Suppressor macrophage treated with lipopolysaccharide for 1 hour (primary cell): ENCODE data around the gene TUBGCP3.
"Not testable (repeated sequence)": the region's sequence is repeated elsewhere in the genome, so short reads cannot be mapped to it uniquely, and the experiment has no call there.

ENCODE experiments used
- DNase-seq, 3 donors: peaks; one replicate each; pipeline ENCODE4 v3.0.0-alpha.2; 2020 to 2022

Gene TUBGCP3

DNA sequence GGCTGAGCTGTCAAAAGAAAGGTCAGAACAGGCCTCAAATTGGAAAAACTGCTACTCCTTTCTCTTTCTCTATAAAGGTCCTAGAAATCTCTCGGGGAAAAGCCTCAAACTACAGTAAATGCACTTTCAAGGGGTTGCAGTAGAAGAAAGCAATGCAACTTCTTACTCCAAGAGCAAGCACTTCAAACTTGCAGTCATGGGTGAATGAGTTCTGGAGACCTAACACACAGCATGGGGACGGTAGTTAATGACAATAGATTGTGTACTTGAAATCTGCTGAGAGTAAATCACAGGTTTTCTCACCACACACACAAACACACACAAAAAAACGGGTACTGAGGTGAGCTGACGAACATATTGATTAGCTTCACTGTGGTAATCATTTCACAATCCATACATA is 11.8 kb downstream of the TUBGCP3 start:
- DNase-seq: no peak

DNA sequence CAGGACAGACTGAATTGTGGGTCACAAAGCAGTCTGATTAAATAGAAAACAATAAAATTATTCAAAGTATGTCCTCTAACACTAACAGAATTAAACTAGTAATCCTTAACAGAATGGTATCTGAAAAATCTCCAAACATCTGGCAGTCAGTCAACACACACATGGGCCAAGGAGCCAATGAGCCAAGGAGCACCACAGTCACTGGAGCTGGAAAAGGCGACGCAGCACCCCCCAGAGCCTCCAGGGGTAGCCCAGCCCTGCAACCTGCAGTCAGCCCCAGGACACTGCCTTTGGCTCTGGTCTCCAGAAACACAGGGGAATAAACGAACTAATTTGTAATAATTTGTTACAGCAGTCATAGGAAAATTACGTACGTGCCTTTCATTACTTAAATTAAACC is 12.3 kb downstream of the TUBGCP3 start:
- DNase-seq: no peak

DNA sequence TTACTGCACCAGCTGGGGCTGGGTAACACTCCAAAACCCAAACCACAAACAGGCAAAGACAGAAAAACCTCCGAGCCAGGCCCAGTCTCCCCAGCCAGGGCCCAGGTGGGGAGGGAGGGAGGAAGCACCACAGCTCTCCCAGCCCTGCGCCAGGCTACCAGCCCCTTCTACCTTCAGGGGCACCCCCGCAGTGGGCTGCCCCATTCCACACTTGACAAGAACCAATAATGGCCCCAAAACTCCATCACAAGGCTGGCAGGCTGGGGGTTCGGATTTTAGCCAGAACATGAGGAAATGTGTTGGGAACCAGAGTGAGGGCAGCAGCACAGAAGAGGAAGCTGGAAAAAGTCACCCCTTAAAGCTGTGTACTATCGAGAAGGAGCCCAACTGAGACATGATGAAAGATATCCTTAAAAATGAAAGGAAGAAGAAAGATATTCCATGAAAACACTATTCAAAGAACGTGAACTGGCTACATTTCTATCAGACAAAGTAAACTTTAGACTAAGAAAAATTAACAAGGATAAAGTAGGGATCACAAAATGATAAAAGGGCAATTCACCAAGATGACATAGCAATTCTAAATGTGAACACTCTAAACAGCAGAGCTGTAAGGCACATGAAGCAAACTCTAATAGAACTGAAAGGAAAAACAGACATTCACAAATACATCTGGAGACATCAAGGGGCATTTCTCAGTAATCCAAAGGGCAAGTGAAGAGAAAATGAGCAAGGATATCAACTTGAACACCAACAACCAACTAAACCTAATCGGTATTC is 12.9 kb downstream of the TUBGCP3 start:
- peak; percentile 40 to 55 (median 45) for DNase-seq

DNA sequence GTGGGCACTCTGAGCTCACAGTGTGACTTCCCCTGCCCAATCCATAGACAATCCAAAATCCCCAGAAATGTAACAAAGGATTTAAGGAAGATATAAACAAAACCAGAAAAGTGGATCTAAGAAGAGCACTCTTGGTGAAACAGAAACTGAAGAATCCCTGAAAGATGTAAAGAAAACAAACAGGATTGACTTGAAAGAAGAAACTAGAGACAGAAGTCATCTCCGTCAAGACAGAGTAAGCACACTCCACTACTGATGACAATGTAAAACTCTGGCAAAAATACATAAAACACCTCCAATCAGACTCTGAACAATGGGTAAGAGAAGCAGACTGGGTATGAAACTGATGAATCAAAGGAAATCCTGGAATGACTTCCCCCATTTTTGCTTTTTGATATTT is 13.5 kb downstream of the TUBGCP3 start:
- peak in 2 of 3 donors; percentile 27 to 53 for DNase-seq

DNA sequence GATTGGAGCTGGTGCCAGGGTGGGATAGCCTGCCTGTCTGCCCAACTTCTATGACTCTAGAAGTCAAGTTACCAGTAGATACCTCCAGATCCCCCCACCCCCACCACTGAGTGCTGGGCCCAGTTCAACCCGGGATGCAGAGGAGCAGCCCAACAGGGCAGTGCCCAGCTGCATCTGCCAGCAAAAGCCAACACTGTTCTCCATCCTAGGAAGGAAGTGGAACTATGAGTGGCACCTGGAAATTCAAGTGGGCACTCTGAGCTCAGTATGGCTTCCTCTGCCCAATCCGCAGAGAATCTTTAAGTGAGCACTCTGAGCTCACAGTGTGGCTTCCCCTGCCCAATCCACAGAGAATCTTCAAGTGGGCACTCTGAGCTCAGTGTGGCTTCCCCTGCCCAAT is 14.2 kb downstream of the TUBGCP3 start:
- no peak for DNase-seq

DNA sequence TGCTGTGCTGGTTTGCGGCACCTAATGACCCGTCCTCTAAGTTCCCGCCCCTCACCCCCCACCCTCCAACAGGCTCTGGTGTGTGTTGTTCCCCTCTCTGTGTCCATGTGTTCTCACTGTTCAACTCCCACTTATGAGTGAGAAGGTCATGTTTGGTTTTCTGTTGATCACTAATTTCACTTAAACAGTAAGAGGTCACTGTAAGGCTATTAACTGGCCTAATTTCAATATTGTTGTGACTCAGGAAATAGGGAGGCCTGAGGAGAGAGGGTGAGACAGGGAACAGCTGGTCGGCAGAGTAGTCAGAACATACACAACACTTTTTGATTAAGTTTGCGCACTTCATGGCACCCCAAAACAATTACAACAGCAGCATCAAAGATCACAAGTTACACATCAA is 15.6 kb downstream of the TUBGCP3 start:
- DNase-seq: no peak

DNA sequence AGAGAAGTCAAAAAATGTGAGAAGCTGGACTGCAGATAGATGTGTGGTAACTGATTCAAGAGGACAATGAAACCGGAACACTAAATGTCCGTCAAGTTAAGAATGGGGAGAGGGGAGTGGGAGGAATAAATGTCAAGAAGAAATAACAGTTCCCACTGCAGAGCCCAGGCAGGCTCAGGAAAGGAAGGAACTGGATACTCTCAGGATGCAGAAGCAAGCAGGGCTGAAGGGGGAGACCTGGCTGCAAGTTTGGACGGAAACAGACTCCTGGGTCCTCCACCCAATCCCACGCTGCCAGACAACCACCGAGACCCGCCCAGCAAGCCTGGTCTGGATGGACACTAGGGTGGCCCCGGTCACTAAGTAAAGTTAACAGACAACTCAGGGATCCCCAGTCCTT is 18.1 kb downstream of the TUBGCP3 start:
- DNase-seq: no peak

DNA sequence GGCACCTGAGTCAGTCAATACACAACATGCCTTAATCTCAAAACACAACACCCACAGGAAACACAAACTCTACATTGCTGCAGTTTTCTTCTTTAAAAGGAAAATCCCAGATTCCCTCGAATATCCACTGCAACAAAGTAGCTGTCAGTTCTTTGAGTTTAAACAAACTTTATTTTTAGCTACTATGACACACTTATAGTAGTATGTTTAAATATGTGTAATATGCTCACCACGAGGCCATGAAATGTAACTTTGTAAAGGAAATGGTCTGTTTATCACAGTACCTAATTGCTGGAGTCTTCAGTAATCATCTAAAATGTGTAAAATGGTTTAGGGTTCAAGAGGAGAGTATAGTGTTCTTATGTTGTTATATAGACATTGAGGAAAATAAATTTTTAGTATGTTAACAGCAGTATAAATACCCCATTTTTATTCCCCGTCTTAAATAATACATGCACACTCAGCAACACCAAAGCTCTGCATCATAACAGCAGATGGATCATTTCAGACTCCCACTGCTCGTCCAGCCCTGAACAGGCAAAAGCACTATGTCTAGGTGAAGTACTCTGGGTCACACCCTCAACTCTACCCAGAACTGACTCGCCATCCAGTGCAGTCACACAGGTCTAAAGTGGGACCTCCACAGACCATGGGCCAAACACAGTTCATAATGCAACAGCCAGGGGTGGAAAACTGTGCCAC is 20.6 kb downstream of the TUBGCP3 start:
- no peak for DNase-seq

DNA sequence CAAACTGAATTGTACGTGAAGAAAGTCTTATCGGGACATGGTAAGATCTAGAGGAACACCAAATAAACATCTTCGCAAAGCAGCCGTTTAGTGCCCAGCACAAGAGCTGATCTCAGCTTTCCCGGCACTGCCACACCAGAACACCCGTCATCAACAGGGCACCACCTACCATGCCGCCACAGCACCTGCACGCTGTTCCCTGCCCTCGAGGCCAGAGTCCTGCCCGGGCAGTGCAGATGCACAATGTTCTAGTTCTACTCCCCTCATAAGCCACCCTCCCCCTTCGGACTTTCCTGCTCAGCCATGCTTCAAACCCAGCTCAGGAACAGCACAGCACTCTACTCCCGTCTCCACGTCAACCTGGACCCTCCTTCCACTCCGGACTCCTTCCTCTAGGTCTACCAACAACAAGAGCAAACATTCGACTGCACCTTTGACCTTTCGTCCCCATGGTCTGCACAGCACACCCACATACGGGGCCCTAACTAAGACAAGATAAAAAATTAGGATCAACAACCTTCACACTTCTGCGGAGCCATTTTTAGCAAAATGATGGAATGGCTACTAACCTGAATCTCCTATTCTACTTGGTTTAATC is 25.1 kb downstream of the TUBGCP3 start:
- no peak for DNase-seq

DNA sequence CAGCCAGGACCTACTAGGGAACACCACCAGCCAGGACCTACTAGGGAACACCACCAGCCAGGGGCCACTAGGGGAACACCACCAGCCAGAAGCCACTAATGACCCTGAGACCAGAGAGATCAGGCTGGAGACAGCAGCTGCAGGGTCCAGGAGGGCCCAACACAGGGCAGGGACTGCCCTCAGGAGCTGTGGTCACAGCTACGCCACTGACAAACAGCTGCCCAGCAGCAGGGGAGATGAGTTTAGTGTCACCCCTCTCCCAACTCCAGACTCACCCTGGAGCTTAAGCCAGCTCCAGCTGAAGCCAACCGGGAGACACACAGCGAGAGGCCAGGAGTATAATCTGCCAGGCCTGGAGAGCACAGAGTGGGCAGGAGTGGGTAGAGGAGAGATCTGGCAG is 25.7 kb downstream of the TUBGCP3 start:
- DNase-seq: no peak

DNA sequence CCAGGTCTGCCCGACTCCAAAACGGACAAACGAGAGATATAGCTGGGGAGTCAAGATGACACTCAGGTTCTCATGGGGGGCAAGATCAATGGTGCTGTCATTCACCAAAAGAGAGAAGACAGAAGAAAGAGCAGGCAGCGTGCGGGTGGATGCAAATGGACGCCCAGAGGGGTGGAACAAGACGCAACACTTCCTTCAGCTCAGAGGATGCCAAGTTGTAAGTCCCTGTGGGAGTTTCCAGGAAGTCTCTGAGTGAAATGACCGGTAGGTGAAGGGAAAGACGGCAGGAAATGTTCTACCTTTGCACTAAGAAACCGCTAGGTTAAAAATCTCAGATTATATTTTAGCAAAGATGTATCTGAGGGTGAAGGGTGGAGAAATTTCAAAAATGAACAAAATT is 26.5 kb downstream of the TUBGCP3 start:
- DNase-seq: no peak

DNA sequence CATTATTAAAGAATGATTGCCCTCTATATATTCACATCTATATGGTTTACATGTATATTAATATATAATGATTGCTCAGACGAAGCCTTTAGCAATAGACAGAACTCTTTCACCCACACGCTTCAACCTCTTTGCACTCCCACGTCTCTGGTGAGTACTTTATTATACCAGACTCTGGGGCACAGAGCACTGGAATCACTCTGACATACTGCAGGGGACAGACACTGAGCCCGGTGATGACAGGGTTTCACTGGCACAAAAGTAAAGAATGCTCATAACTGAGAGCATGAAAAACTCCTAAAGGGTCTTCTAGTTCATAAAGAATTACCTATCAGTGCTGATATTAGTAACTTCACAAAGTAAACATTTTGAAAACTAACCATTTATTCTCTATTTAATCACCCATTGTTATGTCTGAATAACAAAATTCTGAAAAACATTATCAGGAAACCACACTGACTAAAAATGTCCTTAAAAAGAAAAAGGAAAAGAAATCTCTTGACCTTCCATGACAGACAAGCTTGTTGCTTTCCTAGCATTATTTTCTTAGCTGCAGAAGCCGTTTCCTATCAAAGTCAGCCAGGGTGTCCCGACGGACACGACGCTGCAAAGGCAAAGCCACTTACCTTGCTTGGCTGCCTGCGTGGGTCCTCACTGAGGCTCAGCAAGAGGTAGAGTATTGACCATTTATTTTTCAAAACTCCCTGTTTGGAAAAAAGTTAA is 29.1 kb downstream of the TUBGCP3 start:
- DNase-seq: no peak

DNA sequence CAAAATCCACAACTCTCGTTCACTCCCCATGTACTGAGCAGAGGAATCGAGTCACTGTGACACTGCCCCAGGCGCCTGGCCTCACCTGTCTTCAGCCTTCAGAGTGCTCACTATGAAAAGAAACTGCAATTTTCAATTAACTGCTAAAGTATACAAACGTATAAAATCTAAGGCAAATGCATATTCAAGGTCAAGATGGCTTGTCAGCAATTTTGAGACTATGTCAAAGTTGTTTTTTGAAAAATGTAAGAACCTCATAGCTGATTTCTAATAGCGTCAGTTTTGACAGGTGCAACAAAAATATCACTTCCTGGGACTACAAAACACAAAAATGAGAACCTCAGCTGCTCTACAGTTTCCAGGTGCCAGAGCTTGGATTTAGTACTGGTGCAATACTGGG is 31.4 kb downstream of the TUBGCP3 start:
- DNase-seq: no peak

DNA sequence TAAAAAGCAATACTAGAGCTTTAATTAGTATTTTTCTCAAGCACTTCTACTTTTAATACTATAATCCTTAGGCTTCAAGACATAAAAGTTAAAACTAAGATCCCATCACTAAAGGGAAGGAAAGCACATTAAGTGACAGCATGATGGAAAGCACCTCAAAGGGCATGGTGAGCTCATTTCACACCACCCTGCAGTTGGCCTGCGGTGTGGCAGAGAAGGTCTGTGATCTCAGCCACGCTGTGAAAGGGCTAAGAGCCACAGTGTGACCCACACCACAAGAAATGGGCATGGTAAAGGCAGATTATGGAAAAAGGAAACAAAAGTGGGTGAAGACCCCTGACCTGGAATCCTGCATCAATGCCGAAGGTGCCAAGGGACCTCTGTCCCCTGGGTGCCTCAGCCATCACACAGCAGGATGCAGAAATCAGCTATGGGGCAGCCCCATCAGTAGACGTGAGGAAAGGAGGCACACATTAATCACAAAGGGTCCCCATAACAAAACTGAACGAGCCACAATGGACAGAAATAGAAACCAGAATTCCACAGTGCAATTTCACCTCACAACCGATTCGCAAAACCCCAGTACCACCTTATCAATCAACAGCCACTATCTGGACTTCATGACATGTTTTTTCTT is 33.6 kb downstream of the TUBGCP3 start:
- no peak for DNase-seq

DNA sequence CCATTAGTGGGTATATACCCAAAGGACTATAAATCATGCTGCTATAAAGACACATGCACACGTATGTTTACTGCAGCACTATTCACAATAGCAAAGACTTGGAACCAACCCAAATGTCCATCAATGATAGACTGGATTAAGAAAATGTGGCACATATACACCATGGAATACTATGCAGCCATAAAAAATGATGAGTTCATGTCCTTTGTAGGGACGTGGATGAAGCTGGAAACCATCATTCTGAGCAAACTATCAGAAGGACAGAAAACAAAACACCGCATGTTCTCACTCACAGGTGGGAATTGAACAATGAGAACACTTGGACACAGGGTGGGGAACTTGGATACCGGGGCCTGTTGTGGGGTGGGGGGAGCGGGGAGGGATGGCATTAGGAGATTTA is 39.0 kb downstream of the TUBGCP3 start:
- DNase-seq: not testable (repeated sequence)

DNA sequence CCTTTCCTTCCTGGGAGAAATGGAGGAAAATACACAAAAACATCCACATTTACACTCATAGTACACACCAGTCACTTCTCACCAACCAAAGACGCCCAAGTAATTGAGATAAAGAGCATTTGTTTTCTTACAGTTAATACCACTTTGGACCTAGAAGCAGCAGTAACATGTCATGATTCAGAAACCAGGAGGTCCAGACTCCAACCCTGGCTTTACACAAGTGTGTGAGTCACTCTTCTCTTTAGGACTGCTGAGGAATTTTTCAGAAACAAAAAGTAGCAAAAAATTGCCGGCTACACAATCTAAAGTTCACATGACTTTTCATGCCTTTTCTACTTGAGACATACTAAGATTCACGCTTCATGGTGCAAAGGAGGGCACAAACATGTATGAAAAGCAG is 42.1 kb downstream of the TUBGCP3 start:
- peak; percentile 4 to 35 (median 17) for DNase-seq

DNA sequence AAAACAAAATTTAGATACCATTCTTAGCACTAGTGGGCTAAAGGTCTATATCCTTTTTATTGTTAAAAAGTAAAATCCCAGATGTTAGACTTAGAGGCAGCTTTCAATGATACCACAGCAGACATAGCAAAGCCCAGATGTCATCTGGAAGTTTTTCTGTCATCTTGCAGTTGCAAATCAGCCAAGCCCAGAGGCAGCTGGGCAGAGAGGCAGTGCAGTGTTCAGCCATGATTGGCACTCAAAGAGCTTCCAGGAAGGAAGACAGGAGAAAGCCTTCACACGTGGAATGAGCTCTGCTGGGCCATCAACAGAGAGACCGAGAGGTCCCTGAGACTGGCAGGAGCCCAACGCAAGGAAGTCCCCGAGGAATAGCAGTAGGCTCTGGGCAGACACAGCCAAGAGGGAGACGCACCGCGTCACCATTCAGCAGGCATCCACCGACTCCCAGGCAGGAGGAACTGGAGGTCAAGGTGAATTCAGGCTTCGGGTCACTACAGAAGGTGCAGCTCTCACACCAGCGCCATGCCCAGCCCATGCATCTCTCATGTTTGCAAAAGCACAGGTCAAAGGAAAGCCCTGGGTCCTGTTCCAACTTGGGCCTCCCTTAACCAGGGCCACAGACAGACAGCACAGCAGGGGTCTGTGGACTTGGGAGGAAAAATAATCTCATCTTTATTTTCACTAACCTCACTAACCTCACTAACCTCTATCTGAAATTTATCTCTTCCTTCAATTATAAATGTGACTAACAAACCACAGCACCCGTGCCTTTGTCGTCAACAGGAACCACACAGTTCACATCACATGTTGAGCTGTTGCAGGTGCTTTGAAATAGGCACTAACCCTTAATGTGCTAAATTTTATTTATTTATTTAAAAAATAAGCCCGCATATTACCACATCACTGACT is 54.9 kb downstream of the TUBGCP3 start:
- no peak for DNase-seq

DNA sequence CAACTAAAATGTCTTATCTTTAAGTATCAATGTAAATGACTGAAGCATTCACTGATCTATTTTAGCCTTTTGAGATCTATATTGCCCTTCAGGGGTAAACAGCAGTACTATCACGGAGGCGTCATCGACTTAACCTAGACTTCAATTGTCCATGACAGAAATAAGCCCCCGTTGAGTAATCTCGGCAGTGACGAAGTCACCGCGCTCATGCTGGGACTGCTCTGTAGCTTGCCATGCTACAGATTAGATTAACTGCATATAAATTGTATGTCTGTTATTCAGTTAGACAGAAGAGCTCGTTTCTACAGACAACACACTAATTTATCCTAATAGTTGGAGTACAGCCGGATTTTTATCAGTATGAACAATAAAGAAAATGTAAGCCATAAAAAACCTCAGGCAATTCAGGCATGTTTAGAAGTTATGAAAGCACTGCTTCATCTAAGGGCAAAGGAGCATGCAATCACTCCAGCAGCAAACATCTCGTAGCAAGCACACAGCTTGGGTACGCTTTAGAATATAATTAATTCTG is 56.6 kb downstream of the TUBGCP3 start:
- DNase-seq: no peak

DNA sequence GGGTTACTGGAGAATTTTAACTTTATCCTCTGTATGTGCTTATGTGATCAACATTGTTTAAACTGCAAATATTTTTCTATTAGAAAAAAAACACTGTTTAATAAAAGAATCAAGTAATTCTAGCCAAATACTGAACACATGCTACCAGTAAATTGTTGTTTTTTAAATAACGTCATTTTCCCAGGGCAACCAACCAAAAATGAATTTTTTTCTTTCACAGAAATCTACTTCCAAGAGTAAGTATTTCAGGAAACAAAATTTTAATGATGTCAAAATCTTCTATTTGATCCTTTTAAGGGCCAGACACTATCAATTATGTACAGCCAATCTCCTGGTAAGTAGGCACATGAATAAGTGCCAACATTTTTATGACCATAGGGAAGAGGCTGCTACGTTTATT is 57.1 kb downstream of the TUBGCP3 start:
- DNase-seq: no peak

DNA sequence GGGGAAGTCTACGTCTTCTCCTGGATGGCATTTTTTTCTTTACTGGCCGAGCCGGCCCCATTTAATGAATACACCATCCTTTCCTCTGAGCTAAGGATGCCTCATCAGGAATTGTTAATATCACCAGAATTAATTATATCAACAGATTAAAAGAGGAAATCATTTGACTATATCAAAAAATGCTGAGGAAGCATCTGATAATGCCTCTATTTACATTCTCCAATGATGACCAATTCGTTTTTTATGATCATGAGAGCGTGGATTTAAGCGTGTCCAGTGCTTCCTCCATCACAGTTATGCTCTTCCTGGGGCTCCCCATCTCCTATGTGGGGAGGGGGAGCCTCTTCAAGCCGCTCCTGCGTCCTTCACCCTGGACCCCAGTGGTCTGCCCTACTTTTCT is 58.7 kb downstream of the TUBGCP3 start:
- no peak for DNase-seq

DNA sequence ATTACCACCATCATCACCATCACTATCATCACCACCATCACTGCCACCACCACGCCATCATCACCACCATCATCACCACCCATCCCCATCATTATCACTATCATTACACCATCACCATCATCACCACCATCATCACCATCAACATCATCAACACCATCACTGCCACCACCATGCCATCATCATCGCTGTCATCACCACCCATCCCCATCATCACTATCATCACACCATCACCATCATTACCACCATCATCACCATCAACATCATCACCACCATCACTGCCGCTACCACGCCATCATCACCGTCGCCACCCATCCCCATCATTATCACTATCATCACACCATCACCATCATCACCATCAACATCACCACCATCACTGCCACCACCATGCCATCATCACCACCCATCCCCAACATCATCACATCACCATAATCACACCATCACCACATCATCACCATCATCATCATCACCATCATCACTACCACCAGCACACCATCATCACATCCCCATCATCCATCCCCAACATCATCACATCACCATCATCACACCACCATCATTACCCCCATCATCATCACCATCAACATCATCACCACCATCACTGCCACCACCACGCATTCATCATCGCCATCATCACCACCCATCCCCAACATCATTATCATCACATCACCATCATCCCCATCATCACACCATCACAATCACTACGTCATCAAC is 61.7 kb downstream of the TUBGCP3 start:
- no peak for DNase-seq
